Measurements from ENCODE around the gene MAIP1.

MAIP1 gene

DNA sequence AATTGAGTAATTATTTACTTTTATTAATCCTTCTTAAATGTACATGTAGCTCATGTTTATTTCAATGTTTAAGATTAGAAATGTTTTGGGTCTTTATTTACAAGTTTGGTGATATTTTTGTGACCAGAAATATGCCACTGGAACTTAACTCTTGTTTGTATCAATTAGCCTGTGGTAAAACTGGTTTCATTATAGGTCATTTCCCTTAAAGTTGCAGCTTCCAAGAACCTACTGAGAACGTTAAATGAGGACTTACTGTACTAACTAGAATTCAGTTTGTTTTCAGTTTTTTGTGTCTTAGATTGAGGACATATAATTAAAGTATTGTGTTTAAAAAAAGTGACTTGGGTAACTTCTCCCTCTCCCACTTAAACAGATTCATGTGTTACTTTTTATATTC, 4.4 kb upstream of the MAIP1 start:
- DNase-seq: no peak

DNA sequence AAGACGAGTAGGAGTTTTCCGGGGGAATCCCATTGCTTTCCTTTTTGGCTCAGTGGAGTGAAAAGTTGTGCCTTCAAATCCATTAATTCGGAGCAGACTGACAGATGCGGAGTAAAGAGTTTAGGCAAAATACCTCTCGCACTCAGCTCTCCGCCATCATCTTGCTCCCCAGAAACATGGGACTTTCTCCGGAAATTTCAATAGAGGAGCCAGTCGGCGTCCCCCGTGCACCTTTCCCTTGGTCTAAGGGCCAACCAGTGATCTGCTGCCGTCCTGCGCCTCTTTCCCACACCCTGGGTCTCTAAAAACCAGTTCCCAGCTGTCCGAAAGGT, 409 bp upstream of the MAIP1 start:
- DNase-seq: no peak

DNA sequence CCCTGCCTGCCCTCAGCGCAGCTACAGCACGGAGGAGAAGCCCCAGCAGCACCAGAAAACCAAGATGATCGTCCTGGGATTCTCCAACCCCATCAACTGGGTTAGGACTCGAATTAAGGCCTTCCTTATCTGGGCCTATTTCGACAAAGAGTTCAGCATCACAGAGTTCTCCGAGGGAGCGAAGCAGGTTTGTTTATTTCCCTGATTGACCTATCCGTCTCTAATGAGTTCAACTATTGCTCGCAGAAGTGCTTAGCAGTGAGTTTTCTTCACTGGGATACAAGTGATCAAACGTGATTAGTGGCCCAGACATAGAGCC, 639 bp downstream of the MAIP1 start:
- DNase-seq: no peak

DNA sequence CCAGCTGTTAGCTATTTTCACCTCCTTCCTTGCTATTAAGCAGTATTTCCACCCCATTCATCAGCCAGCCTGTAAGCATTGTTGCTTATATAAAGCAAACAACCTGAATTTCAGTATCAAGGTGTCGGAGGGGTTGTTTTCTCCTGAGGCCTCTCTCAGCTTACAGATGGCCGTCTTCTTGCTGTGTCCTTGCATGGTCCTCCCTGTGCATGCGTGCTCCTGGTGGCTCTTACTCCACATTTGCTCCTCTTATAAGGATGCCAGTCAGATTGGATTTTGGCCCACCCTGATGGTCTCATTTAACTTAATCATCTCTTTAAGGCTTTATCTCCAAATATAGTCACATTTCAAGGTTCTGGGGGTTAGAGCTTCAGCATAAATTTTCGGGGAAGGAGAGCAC, 2.6 kb downstream of the MAIP1 start:
- no peak for DNase-seq

DNA sequence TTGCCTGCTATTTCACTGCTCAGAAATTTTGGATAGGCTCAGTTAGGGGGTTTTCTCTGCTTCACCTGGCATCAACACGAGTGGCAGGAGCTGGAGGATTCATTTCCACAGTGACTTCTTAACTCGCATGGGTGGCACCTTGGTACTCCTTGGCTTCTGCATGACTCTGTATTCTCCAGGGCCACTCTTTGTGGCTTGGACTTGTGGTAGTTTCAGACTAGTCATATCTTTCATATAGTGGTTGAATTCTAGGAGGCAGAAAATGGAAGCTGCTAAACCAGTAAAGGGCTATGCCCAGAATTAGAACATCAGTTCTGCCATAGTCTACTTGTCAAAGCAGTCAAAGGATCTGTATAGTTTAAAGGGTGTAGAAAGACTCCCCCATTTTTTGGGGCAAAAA, 6.8 kb downstream of the MAIP1 start:
- no peak for DNase-seq

DNA sequence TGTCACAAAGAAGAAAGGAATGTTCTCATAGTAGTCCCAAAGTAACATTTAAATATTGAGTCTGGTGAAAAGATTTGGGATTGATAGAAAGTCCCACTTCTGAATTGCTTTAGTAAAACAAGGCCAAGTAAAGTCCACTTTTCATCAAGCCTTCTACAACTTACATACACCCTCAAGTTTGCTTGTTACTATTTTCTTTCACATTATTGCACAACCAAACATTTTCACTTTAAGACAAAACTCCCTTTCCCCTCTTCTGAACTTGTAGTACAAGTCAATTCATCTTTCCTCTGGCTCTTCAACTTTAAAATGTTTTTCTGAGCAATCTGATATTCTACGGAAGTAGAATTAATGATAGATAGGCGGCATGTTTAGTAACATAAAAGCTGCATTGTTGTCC, 11.0 kb downstream of the MAIP1 start:
- DNase-seq: no peak

DNA sequence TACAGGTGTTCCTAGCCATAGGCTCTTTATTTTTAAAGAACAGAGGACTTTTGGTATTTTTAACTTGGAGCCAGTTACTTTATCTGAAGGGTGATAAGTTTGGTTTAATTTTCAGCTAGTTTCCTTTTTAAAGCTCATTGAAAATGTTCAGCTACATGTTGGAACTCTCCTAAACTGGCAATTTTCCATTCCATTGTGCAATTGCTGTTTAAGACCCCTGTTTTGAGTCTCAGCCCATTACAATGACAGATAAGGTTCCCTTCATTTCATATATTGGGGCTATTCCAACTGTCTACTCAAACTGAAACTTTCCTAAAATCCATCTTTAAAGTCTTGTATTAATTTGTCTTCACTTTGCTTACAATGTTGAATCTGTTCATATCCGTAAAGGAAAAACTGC, 11.6 kb downstream of the MAIP1 start:
- DNase-seq: no peak

DNA sequence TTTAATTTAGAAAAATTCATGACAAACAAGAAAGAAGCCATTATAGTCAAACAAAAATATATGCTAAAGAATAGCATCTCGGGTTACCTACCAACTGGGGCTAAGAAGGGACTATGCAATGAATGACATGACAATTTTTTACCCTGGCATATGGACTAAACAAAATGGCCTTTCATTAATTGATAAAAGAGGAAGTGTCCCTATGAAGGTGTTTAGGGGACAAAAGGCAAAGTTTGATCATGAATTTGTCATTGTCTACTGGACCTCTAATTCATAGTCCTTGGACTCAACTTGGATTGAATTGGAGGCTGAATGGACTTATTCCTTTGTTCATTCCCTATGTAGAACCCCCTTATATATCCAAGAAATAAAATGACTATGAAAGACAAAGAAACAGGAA, 12.7 kb downstream of the MAIP1 start:
- DNase-seq: no peak

DNA sequence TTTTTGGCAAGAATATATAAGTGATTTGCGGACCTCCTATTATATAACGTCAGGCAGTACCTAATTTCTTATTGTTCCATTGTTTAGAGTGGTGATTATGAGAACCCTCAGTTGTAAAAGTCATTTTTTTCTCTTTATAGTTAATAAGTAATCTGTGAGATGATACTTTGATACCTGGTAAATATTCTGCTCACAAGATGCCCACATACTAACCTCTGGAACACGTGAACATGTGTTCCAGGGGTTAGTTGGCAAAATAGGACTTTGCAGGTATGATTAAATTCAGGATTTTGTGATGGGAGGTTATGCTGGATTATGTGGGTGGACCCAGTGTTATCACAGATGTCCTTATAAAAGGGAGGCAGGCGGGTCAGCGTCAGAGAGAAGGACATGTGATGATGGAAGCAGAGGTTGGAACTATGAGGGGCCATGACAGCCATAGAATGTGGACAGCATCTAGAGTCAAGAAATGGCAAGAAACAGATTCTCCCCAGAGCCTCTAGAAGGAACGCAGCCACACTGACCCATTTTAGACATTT, 16.8 kb downstream of the MAIP1 start:
- DNase-seq: no peak

DNA sequence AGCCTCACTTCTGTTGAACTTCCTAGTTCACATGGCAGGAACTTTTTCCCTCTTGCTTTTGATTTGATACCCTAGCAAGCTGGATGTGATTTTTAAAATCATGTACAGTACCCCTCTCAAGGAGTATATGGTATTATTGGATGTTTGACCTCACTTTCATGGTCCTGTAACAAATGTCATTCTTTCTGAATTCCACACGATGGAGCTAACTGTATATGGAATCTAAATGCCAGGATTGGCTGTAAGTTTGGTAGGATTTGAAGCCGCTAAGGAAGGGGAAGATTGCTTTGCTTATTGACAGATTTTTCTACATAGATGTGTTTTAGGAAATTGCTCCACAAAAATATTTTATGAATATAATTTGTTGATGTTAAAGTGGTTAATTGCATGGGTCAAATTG, 18.3 kb downstream of the MAIP1 start:
- DNase-seq: no peak

DNA sequence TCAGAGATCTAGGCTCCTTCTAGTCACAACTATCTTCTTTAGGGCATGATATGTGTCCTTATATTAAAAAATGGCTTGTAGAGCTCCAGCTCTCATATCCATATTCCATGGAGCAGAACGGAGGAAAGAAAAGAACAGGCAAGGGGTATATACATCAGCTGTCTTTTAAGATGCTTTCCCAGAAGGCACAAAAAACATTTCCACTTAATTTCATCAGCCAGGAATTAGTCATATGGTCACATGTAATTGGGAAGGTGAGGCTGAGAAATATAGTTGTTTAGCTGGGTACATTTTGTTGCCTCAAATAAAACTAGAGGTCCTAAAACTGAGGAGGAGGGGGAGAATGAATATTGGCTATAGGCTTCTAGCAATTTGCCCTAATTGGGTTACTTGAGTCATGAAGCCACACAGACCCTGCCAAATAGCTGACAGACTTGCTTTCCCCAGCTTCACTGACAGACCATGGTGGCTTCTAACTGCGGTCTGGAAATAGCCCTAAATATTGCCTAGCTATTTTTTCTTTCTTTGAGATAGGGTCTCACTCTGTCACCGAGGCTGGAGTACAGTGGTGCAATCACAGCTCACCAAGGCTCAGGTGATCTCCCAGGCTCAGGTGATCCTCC, 20.0 kb downstream of the MAIP1 start:
- no peak for DNase-seq

DNA sequence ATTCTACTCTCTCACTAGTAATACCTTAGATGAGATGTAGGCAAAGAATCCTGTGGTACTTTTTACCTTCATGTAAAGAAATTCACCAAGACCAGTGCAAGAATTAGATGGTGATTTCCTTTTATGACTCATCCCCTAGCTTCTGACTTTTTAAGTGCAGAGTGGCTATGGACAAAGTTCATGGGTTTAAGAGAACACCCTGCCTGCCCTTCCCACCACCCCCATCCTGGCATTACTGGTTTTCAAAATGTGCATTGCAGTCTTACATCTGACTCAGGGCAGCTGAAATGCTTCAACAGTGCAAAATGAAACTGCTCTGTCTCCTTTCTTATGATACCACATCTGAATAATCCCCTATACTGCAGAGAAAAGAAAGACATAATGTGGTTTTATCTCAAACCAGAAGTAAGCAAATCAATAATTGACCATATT, 22.6 kb downstream of the MAIP1 start:
- no peak for DNase-seq

DNA sequence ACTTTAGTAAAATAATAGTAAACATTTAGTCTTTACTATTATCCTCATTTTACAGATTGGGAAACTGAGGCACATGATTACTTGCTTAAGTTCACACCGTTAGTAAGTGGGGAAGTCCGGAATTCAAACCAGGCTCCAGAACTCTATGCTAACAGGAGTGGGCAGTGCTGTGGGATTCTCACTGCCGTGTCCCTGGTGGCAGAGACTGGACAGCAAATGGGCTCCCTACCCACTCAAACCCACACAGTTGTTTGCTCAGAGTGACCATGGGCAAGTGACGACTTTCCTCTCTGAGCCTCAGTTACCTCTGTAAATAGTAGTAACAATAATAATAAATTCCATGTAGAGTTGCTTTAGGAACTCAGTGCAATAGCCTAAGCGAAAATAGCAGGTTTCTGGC, 24.0 kb downstream of the MAIP1 start:
- DNase-seq: no peak

DNA sequence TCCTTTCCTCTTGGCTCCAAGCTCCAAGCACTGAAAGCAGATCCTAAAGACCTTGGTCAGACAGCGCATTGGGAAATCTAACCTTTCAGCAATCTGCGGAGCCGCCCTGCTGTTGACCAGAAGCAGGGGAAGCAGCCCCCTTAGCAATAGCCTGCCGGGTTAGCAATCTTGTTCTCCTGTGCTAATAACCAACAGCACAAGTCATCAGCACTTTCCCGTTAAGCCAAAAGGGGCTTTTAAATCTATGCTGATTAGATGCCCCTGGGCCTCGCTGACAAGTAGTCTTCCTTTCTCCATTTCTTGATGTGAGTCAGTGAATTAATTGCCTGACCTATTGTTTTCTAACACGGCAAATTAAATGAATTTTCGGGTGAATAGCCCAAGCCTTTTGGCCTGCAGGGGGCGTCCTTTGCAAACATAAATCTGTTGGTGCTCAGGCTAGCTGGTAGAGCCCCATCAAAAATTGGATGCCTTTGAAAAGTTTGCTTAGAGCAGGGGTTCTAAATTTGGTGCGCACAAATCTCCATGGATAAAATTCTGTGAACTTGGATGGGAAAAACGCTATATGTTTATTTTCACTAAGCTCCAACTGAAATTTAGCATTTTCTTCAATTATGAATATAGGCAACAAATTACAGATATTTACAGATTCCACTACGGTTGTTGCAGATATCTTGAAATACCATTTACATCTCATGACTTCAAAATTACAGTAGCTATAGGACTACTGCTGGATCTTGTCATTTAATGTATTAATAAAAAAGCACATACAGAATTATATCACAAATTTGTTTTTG, 24.6 kb downstream of the MAIP1 start:
- peak; percentile 62 for DNase-seq

DNA sequence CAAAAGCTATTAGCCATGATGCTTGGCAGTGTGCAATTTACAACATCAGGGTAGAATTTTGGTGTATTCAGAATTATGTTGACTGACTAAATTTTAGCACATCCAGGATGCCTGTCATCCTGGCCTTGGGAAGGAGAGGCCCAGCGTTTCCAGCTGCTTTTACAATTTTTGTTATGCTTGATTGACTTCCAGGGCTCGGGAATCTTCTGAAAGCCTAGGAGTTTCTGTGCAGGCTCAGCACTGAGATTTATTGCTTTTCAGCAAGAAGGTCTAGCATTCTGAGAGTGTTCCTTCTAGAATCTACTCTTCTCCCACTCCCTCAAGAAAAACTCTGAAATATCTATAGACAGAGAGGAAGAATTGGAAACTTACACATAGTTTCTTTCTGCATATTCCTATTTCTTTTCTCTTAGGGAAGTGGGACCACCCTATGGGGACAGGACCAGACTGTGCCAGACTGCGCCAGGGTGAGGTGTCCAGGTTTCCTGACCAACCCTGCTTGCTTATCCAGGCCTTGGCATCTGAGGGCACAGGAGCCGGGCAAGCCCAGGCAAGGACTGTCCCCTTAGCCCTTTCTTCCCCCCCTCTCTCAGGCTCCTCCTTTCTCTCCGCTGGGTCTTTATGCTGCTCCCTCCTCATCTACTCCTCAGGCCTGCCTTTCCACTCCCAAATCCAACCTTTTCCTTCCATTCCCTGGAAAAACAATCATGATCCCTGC, 26.9 kb downstream of the MAIP1 start:
- no peak for DNase-seq

DNA sequence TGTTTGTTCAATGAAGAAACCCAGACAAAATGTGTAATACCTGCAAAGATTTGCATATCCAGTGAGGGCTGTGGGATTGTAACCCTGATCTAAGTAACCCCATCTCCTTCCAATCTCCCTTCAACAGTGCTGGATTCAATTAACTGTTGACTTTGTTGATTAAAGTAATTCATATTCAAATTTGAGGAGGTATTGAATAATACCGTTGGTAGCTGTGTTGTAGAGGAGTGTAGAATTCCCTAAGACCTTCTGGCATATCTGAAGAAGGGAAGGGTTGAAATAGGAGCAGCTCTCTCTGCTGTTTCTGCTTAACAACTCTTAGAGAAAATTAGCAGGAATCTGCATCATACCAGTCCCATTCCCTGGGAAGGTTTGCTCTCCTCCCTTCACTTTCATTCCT, 28.2 kb downstream of the MAIP1 start:
- DNase-seq: no peak

DNA sequence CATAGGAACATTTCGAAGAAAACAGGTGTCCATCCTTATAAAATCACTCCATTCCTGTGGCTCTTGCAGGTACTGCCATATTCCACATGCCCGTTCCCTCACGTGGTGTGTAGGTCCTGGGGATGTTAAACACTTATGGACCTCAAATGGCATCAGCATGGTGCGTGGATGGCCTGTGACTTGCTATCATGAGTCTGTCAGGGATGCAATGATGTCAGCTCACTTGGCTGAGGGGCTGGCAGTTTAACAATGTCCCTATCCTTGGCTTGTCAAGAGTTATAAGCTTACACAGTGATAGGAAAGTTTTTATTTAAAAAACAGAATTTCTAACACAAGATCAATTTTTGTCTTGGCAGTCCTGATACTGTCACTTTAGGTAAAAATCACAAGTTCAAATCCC, 28.8 kb downstream of the MAIP1 start:
- no peak for DNase-seq

DNA sequence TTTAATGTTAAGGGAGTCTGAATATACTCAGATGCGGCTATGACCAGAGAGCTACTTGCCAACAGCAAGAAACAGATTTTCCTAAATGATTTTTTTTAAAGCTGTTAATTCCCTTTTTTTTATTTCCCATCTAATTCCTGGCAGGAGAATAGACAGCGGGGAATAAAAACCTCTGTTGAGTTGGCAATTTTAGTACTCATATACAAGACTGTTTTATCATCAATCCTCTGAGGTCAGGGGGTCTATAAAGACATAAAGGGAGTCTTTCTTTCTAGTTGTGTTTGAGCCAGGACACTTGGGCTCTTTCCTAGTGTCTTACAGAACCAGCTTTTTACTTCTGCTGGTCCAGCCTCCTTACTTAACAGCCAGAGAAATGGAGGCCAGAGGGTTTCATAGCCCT, 29.4 kb downstream of the MAIP1 start:
- no peak for DNase-seq

DNA sequence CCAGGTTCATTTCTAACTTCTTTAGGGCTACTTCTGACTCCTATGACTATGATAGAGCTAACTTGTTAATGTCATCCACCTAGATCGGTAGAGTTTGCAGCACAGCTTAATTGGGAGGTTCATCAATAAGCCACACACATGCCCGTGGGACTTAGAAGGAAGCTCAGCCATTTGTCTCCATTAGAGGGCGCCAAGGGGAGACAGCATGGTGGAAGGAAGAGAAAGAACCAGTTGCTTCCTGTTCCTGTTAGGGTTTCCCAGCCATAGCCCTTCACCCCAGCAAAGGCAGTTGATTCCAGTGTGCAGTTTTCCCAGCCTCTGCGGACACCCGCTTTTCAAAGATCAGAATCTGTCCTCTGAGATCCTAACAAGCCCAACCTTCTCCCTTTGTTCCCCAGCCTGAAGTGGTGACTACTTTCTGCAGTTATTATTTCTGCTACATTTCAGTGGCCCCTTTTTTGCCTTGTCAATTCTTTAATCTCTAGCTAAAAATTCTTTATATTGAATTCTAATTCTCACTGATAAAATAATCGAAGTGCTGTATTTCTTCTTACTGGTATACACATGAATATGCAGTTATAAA, 30.3 kb downstream of the MAIP1 start:
- DNase-seq: peak; percentile 39

DNA sequence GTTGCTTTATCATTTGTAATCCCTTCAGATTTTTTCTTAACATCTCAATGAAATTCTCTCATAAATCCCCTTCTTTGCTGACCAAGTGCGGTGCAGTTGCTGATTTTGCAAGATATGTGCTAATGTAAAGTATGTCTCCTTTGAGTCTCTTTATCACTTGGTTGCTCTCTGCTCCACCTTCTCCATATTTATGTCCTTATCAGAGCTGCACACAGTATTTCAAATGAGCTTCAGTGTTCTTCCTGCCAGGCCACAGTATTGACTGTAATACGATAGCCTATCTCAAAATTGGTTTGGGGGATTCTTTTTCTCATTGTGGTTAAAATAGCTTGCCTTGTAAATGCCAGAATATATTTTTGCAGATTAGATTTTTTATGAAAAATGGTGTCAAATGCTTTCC, 32.2 kb downstream of the MAIP1 start:
- DNase-seq: no peak

DNA sequence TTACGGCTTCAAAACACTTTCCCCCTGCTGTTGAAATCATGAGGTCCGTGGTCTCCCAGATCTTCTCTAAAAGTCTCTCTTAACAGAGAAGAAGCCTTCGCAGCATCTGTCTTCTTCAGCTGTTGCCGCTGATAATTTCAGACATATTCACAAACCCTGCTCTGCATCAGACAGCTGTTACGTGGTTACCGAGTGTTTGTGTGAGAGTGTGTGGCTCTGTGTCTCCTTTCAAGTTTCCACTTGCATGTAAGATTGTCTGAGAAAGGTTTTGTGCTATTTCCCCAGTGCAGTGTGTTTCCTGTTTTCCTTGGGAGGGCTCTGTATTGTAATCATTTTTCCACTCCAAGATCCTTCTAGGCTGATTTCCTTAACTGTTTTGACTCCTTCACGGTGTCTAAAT, 32.8 kb downstream of the MAIP1 start:
- DNase-seq: no peak

DNA sequence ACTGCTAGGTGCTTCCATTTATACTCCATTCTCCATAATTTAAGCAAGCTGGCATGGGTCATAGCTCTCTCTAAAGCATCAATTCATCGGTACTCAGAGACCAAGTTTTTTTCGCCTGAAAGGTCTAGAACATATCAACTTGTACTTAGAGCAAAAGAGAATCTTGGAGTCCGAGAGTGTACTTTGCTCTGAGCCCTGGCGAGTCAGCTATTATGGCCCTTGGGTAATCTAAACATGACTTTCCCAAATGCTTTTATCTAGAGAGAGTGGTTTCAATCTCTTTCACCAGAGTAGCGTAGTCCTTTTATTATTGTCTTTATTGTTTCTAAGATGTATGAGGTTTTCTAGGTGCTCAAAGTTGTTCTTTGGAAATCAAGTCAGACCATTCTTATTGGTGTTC, 34.4 kb downstream of the MAIP1 start:
- no peak for DNase-seq

DNA sequence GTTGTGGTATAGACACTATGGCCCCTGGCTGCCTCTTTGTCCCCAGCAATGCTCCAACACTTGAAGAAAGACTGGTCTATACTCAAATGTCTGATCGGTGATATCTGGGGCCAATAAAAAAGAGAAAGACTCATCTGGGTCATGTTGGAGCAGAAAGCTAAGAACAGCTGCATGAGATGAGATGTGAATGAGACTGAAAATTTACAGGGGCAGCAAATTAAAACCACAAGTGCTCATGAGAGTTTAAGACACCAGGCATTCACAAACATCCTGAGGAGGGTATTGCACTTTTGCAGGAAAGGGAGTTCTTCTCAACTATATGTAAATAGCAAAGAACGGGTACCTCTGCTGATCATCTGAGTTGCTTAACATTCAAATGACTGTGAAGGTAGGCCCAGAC, 36.3 kb downstream of the MAIP1 start:
- DNase-seq: no peak

DNA sequence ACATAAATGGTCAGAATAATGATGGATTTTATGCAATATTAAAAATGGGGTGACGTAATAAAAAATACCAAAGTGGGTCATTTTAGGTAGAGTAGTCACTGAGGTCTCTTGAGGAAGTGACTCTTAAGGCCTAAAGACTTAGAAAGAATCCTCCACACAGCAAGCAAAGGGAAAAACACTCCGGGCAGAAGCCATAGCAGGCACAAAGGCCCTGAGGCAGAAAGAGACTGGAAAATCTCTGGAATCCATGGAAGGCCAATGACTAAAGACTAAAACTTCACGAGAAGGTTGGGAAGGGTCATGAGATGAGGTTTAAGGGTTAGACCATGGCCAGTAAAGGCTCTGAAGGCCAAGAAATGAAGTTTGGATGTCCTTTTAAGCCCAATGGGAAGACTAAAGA, 36.9 kb downstream of the MAIP1 start:
- DNase-seq: no peak

Data from central memory CD4-positive, alpha-beta T cell (primary cell).